NAMALWA (cell line): ENCODE results near the gene FSTL1.

Experiments
- DNase-seq: peaks from one replicate; pipeline ENCODE4 v3.0.0-alpha.2; 2015; ENCODE audit warnings: low spot score

Gene FSTL1

GRCh38 chr3:120353463-120353862 lies 97.3 kb downstream of the FSTL1 start:
- no peak for DNase-seq

GRCh38 chr3:120352017-120352416 lies 98.8 kb downstream of the FSTL1 start:
- DNase-seq: no peak

- no peak for DNase-seq
Measured at GRCh38 chr3:120350401-120350941, 100.3 kb downstream of the FSTL1 start.

DNA sequence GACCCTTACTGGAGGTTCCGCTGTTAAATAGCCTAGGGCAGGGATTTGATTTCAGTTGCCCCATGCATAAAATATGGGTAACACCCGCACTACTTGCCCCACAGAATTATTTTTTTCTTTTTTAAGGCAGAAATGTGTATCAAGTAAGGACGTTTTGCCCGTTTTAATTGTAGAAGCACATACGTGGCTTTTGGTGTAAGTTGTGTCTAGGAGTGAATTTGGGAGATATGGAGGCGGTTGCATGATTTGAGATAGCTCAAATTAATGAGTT lies 101.0 kb downstream of the FSTL1 start:
- DNase-seq: no peak

DNA sequence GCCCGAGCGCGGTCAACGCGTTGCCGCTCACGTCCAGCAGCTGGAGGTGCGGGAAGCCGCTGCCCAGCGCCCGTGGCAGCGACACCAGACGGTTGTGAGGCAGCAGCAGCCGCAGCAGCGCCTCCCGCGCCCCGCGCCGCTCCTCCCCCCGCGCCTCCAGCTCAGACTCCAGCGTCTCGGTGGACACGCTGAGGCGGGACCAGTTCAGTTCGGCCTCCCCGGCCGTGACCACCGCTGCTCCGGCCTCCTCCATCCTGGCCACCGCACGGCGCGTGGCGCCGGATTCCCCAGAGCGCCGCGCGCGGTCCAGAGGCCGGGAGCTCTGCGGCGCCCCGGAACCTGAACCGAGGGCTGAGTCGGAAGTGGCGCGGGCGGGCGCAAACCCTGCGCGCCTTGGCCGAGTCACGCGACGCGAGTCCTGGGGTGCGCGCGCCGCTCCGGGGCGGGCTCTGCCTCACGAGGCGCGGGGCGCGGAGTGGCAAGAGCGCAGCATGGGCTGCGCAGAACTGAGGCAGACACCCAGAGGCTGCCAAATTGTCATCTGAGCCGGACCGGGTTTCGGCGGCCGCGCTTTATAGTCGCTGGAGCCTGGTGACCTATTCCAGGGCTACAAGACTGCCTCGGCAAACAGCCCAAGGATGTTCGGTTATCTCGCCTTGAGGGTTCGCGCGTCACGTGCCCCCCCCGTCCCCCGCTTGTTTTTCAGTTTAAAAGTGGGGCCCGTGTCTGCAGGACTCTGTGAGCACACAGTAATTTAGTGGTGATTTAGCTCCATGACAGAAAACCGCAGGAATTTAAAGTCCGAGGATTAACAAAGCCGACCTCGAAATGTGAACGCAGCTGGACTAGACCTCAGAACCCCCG lies 101.6 kb downstream of the FSTL1 start, which contains the start of gene LRRC58:
LRRC58 (minus strand) TSS at position 364 of the 864 bp plus-strand sequence; CDS start at position 253, 111 bp downstream.
- peak; percentile 94 for DNase-seq

- DNase-seq: peak; percentile 72
Measured at GRCh38 chr3:120348065-120348990, 102.5 kb downstream of the FSTL1 start.

- DNase-seq: no peak
Measured at GRCh38 chr3:120344349-120344748, 106.4 kb downstream of the FSTL1 start.
